HS-27A (cell line): ENCODE data around the gene IL12B.
"Not testable (repeated sequence)": the region's sequence is repeated elsewhere in the genome, so short reads cannot be mapped to it uniquely, and the experiment has no call there.

ENCODE experiments used
- DNase-seq: peaks from one replicate; pipeline ENCODE4 v3.0.0-alpha.2; 2012; ENCODE audit warnings: low read depth, missing footprints

Gene IL12B

GRCh38 chr5:159332800-159333544, 2.7 kb upstream of the IL12B start:
- no peak for DNase-seq

GRCh38 chr5:159331093-159331973, 1.0 kb upstream of the IL12B start:
- DNase-seq: no peak

- DNase-seq: no peak
Measured at GRCh38 chr5:159324986-159325385, 5.3 kb downstream of the IL12B start.

GRCh38 chr5:159324102-159324755, 6.1 kb downstream of the IL12B start:
- DNase-seq: peak; percentile 55

GRCh38 chr5:159322180-159322579, 8.1 kb downstream of the IL12B start:
- no peak for DNase-seq

- no peak for DNase-seq
Measured at GRCh38 chr5:159319832-159320231, 10.5 kb downstream of the IL12B start.

- no peak for DNase-seq
Measured at GRCh38 chr5:159319363-159319762, 10.9 kb downstream of the IL12B start.

- DNase-seq: no peak
Measured at GRCh38 chr5:159318448-159318847, 11.8 kb downstream of the IL12B start.

GRCh38 chr5:159317849-159318248, 12.4 kb downstream of the IL12B start:
- no peak for DNase-seq

- no peak for DNase-seq
Measured at GRCh38 chr5:159316519-159317383, 13.5 kb downstream of the IL12B start.

- no peak for DNase-seq
Measured at GRCh38 chr5:159313197-159313596, 17.1 kb downstream of the IL12B start.

GRCh38 chr5:159311063-159311462, 19.2 kb downstream of the IL12B start:
- DNase-seq: no peak

- DNase-seq: no peak
Measured at GRCh38 chr5:159310511-159310910, 19.8 kb downstream of the IL12B start.

GRCh38 chr5:159309689-159310433, 20.4 kb downstream of the IL12B start:
- no peak for DNase-seq

GRCh38 chr5:159304961-159305595, 25.2 kb downstream of the IL12B start:
- no peak for DNase-seq

- DNase-seq: no peak
Measured at GRCh38 chr5:159303286-159303685, 27.0 kb downstream of the IL12B start.

GRCh38 chr5:159301929-159302860, 28.1 kb downstream of the IL12B start:
- DNase-seq: not testable (repeated sequence)

- no peak for DNase-seq
Measured at GRCh38 chr5:159301466-159301865, 28.8 kb downstream of the IL12B start.

GRCh38 chr5:159297300-159297699, 33.0 kb downstream of the IL12B start:
- not testable (repeated sequence) for DNase-seq
